Measurements from ENCODE around the gene MRPS21. TPM values are rescaled to one million over a fixed set of nuclear protein-coding genes. Genes with fewer than 3 reads are reported as not detected.
"Not testable (repeated sequence)": the region's sequence is repeated elsewhere in the genome, so short reads cannot be mapped to it uniquely, and the experiment has no call there.

Gene MRPS21
- total RNA-seq, 4 donors from 2014 or later = 27.4 to 61.0 (median 48.6) TPM

DNA sequence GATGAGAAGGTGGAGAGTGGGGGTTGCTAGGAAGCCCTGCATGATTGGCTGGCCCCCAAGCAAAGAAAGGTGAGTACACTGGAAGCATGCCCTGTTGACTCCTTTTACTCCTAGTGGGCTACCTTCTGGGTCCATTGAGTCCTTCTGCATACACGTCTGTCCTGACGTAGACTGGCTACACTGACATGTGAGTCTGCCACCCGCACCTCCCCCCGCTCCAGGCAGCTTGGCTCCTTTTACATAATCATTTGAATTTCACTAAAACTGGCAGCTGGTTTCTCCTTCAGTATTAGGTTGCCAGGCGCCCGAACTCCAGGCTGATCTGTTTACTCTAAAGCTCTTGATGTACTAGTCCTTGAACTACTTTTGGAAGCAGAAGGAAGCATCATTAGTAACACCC lies 8.7 kb downstream of the MRPS21 start:
- no peak overlapping the region for H3K27ac ChIP-seq
- WGBS, 2 donors = 88 to 95% methylated on average over 6 of the region's 6 CpGs
- peaks cover 15% of the 10 kb centered on the region in 2 donors for H3K36me3 ChIP-seq
- H3K9me3 ChIP-seq = no peaks in the 10 kb centered on the region
- intact Hi-C loops (cut with DNase I) = no loop called here
- TF ChIP-seq, protein P1, sequence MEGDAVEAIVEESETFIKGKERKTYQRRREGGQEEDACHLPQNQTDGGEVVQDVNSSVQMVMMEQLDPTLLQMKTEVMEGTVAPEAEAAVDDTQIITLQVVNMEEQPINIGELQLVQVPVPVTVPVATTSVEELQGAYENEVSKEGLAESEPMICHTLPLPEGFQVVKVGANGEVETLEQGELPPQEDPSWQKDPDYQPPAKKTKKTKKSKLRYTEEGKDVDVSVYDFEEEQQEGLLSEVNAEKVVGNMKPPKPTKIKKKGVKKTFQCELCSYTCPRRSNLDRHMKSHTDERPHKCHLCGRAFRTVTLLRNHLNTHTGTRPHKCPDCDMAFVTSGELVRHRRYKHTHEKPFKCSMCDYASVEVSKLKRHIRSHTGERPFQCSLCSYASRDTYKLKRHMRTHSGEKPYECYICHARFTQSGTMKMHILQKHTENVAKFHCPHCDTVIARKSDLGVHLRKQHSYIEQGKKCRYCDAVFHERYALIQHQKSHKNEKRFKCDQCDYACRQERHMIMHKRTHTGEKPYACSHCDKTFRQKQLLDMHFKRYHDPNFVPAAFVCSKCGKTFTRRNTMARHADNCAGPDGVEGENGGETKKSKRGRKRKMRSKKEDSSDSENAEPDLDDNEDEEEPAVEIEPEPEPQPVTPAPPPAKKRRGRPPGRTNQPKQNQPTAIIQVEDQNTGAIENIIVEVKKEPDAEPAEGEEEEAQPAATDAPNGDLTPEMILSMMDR (IDR thresholded peaks at IDR 0.05) = no peak
- TF ChIP-seq POLR2A (IDR thresholded peaks at IDR 0.05) = no peak
- no peaks in the 10 kb centered on the region for H3K27me3 ChIP-seq
- H3K4me1 ChIP-seq = no peaks in the 10 kb centered on the region
- no peak overlapping the region for H3K4me3 ChIP-seq (replicated peaks in 1 of 3)
- DNase-seq = no peak

DNA sequence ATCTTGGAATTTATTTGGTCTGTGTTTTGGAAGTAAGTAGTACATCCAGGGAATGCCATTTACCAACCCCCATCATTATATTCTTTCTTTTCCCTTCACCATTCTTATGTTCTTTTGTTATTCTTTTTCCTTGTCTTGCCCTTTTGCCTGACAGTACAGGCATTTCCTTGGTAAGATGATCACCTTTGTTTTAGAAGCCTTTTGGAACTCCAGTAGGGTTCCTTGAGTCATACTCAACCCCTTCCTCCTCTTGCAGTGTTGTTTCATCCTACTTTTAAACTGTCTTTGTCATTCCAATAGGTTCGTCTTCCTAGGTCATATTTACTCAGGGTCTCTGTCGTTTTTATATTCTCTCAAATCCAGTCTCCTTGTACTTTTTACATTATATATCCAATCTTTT lies 9.2 kb downstream of the MRPS21 start:
- Histone ChIP-seq H3K27ac (no peak overlapping the region), H3K27me3 (no peaks in the 10 kb centered on the region), H3K4me3 (replicated peaks in 1 of 3) (no peak overlapping the region), H3K9me3 (no peaks in the 10 kb centered on the region), H3K36me3 (peaks cover 15% of the 10 kb centered on the region in 2 donors), H3K4me1 (no peaks in the 10 kb centered on the region)
- no peak for DNase-seq
- 82 to 87% methylated on average over 2 of the region's 2 CpGs for WGBS, 2 donors
- intact Hi-C loops (cut with DNase I) = no loop called here
- TF ChIP-seq, protein P1 (IDR thresholded peaks at IDR 0.05) = no peak
- no peak for TF ChIP-seq POLR2A (IDR thresholded peaks at IDR 0.05)

DNA sequence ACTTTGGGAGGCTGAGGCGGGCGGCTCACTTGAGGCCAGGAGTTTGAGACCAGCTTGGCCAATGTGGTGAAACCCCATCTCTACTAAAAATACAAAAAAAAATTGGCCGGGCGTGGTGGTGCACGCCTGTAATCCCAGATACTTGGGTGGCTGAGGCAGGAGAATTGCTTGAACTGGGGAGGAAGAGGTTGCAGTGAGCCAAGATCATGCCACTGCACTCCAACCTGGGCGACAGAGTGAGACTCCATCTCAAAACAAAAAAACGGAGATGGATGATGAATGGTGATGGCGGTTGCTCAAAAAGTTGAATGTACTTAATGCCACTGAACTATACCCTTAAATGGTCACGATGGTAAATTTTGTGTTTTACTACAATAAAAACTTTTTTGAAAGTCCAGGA lies 14.9 kb downstream of the MRPS21 start:
- H3K27me3 ChIP-seq; DNase-seq; H3K4me1 ChIP-seq; H3K36me3 ChIP-seq; H3K4me3 ChIP-seq (replicated peaks in 1 of 3); H3K27ac ChIP-seq; H3K9me3 ChIP-seq; intact Hi-C loops (cut with DNase I): not testable (repeated sequence)
- WGBS, 2 donors = 94 to 95% methylated on average over 9 of the region's 9 CpGs

DNA sequence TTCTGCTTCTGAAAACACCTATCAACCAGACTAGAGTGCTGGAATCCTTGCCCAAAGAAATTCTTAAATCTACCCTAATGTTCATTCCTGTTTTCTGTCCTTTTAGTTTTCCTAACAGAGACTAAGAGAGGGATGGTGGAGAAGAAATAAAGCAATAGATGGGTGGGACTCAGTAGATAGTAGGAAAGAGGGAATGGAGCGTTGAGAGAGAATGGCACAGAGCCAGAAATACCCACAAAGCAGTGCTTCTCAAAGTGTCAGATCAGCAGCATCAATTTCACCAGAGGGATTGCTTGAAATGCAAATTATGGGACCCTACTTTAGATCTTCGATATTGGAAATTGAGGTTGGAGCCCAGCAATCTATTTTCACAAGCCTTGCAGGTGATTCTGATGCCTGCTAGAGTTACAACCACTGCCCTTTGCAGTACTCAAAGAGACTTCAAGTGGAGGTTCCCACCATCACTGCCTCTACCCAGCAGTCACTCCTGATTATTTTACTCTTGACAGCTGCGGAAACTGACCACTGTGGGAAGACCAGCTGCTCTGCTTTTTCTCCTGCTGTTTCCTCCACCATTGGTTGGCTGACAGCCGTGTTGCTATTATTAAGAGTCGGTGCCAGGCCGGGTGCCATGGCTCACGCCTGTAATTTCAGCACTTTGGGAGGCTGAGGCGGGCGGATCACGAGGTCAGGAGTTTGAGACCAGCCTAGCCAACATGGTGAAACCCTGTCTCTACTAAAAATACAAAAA lies 16.3 kb downstream of the MRPS21 start:
- no peaks in the 10 kb centered on the region for H3K4me1 ChIP-seq
- intact Hi-C loops (cut with DNase I) = no loop called here
- H3K27ac ChIP-seq = no peak overlapping the region
- H3K9me3 ChIP-seq = no peaks in the 10 kb centered on the region
- H3K36me3 ChIP-seq = peaks cover 0 to 4% of the 10 kb centered on the region in 2 donors
- no peak overlapping the region for H3K4me3 ChIP-seq (replicated peaks in 1 of 3)
- 86 to 94% methylated on average over 10 of the region's 10 CpGs for WGBS, 2 donors
- TF ChIP-seq, protein P1 (IDR thresholded peaks at IDR 0.05) = no peak
- no peak for TF ChIP-seq POLR2A (IDR thresholded peaks at IDR 0.05)
- no peaks in the 10 kb centered on the region for H3K27me3 ChIP-seq
- DNase-seq = no peak

DNA sequence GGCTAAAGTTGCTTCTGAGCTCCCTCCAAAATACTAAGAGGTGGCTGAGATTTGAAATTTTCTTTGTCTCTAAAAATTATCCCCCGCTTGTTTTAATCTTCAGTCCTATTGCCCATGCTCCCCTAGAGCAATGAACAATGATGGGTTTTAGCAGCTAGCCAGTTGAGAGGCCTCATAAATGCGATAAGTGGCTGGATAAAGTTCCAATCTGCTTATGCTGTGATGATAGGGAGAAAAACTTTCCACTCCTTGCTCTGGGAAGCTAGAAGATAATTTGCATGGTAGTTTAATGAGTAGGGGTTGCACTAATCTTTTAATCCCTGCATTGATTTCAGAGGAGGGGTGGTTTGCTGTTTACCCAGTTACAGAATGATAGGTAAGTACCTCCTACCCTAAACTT lies 18.1 kb downstream of the MRPS21 start:
- no peak for TF ChIP-seq POLR2A (IDR thresholded peaks at IDR 0.05)
- TF ChIP-seq, protein P1 (IDR thresholded peaks at IDR 0.05) = no peak
- intact Hi-C loops (cut with DNase I) = no loop called here
- Histone ChIP-seq H3K27ac (no peak overlapping the region), H3K4me1 (no peaks in the 10 kb centered on the region), H3K9me3 (no peaks in the 10 kb centered on the region), H3K4me3 (replicated peaks in 1 of 3) (no peak overlapping the region), H3K27me3 (no peaks in the 10 kb centered on the region), H3K36me3 (peaks cover 0 to 4% of the 10 kb centered on the region in 2 donors)
- 86 to 92% methylated on average over 2 of the region's 2 CpGs for WGBS, 2 donors
- DNase-seq = no peak

DNA sequence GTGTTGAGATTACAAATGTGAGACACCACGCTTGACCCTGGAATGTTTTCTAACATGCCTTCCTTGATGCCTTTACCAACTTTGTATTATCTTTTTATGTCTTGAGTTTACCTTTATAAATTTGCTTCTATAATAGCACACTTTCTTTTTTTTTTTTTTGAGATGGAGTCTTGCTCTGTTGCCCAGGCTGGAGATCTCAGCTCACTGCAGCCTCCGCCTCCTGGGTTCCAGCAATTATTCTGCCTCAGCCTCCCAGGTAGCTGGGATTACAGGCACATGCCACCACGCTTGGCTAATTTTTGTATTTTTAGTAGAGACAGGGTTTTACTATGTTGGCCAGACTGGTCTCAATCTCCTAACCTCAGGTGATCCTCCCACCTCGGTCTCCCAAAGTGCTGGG lies 21.0 kb downstream of the MRPS21 start:
- H3K4me3 ChIP-seq (replicated peaks in 1 of 3); H3K9me3 ChIP-seq; DNase-seq; H3K27ac ChIP-seq; H3K27me3 ChIP-seq; intact Hi-C loops (cut with DNase I); H3K36me3 ChIP-seq; H3K4me1 ChIP-seq: not testable (repeated sequence)
- WGBS, 2 donors = 95 to 97% methylated on average over 4 of the region's 4 CpGs

Measured in thyroid gland (tissue), 4 donors.